GM23248 (cell line): ENCODE results near the gene ALG2. TPM values are rescaled to one million over a fixed set of nuclear protein-coding genes. Genes with fewer than 3 reads are reported as not detected.

Experiments used
- DNase-seq: peaks from one replicate; pipeline ENCODE4 v3.0.0-alpha.2; 2015
- H2AFZ ChIP-seq: fragments of 200-600 bp; sonication (generic); 2 replicates; pipeline ENCODE4 v1.6.1; 2016; ENCODE audit warnings: antibody characterized with exemption
- H3F3A ChIP-seq: fragments of 200-600 bp; sonication (generic); 2 replicates; pipeline ENCODE4 v1.6.1; 2016; ENCODE audit warnings: mild to moderate bottlenecking, antibody characterized with exemption, mixed run types; ENCODE audit not compliant: insufficient read depth
- H3K27ac ChIP-seq: fragments of 200-600 bp; sonication (generic); 2 replicates; pipeline ENCODE4 v1.5.1; 2016; ENCODE audit warnings: mild to moderate bottlenecking
- H3K27me3 ChIP-seq: fragments of 200-600 bp; sonication (generic); replicated peaks from 2 replicates; pipeline ENCODE4 v1.6.1; 2016; ENCODE audit warnings: mild to moderate bottlenecking; ENCODE audit not compliant: insufficient read depth
- H3K36me3 ChIP-seq: fragments of 200-600 bp; sonication (generic); 2 replicates; pipeline ENCODE4 v1.6.1; 2016; ENCODE audit warnings: low read depth, mild to moderate bottlenecking
- H3K4me1 ChIP-seq: fragments of 200-600 bp; sonication (generic); 2 replicates; pipeline ENCODE4 v1.6.1; 2016; ENCODE audit warnings: mild to moderate bottlenecking; ENCODE audit not compliant: insufficient read depth
- H3K4me2 ChIP-seq: fragments of 200-600 bp; sonication (generic); one replicate; pipeline ENCODE4 v1.6.1; 2016; ENCODE audit warnings: mild to moderate bottlenecking; ENCODE audit not compliant: unreplicated experiment
- H3K4me3 ChIP-seq: fragments of 200-600 bp; sonication (generic); 2 replicates; pipeline ENCODE4 v1.5.1; 2016; ENCODE audit warnings: mild to moderate bottlenecking
- H3K79me2 ChIP-seq: fragments of 200-600 bp; sonication (generic); 2 replicates; pipeline ENCODE4 v1.6.1; 2016; ENCODE audit warnings: mild to moderate bottlenecking; ENCODE audit not compliant: insufficient read depth
- H3K9ac ChIP-seq: fragments of 200-600 bp; sonication (generic); 2 replicates; pipeline ENCODE4 v1.6.1; 2016; ENCODE audit warnings: mild to moderate bottlenecking
- H3K9me2 ChIP-seq: fragments of 200-600 bp; sonication (generic); 2 replicates; pipeline ENCODE4 v1.6.1; 2016; ENCODE audit warnings: mixed run types, mild to moderate bottlenecking, moderate library complexity; ENCODE audit not compliant: insufficient read depth
- H3K9me3 ChIP-seq: fragments of 200-600 bp; sonication (generic); one replicate; pipeline ENCODE4 v1.6.1; 2017; ENCODE audit warnings: low read depth
- H4K20me1 ChIP-seq: fragments of 200-600 bp; sonication (generic); 2 replicates; pipeline ENCODE4 v1.6.0; 2016; ENCODE audit not compliant: insufficient read depth
- EZH2 ChIP-seq: fragments of 200-600 bp; sonication (generic); IDR thresholded peaks from 2 replicates; pipeline ENCODE4 v1.6.1; 2018; ENCODE audit warnings: antibody characterized with exemption, mild to moderate bottlenecking; ENCODE audit not compliant: insufficient read depth, poor library complexity, severe bottlenecking
- EZH2phosphoT487 ChIP-seq: fragments of 200-600 bp; sonication (generic); IDR thresholded peaks from 2 replicates; pipeline ENCODE4 v1.6.1; 2018; ENCODE audit warnings: antibody characterized with exemption, moderate library complexity, mild to moderate bottlenecking, low read depth; ENCODE audit not compliant: insufficient read depth
- WGBS, 2 experiments: methylation state at CpG; one replicate each; pipeline ENCODE4 v1.1.6; 2015 to 2017; ENCODE audit warnings: low lambda C conversion rate in 2 of 2, low coverage in 1 of 2; ENCODE audit errors: missing lambda C conversion rate in 2 of 2; 5-methylcytosine and 5-hydroxymethylcytosine counted together
- in situ Hi-C: fragments of 300-500 bp; cut with MboI; formaldehyde crosslinking; loops from 2 replicates; pipeline ENCODE4 v1.15.0; 2020
- polyA plus RNA-seq: library from polyadenylated mRNA; unstranded; fragments of >200 nt; fragmentation: Nextera tagmentation; extraction: Ambion mirVana; gene quantifications from 2 replicates; pipeline ENCODE4 v1.2.1, GENCODE V29; 2016
- total RNA-seq: library from RNA; depleted of rRNA; stranded (reverse); fragments of >200 nt; shearing (Covaris generic); gene quantifications from 2 replicates; pipeline ENCODE4 v1.2.3, GENCODE V29; 2014

ALG2 gene
- total and polyA plus RNA-seq, 2 experiments from 2014 or later = 59.5 to 65.8 TPM

DNA sequence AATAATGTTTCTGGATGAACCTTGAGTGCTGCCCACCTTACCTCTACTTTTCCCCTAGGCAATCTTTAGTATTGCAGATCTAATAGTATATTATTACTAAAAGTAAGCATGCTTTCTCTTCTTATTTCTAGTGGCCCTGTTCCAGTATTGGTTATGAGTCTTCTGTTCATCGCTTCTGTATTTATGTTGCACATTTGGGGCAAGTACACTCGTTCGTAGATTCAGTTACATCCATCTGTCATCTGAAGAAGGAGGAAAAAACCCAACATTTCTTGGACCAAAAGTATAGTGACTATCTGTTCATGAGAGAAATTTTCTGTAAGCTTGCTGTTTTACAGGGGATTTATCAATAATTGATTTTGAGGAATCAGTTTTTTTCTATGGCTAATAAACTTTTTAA is 8.5 kb upstream of the ALG2 start:
- TF ChIP-seq EZH2 (no peak), EZH2phosphoT487 (no peak)
- DNase-seq = no peak
- Histone ChIP-seq H3K9me3 (no peaks in the 10 kb centered on the region), H3K4me1 (no peaks in the 10 kb centered on the region), H3K4me2 (no peak overlapping the region), H4K20me1 (peaks cover 3% of the 10 kb centered on the region; the same call in 1 of the 2 replicates), H2AFZ (no peak overlapping the region), H3K79me2 (peaks cover 66% of the 10 kb centered on the region), H3K36me3 (peaks cover 63% of the 10 kb centered on the region), H3K4me3 (no peak overlapping the region), H3K9me2 (no peaks in the 10 kb centered on the region), H3K27ac (no peak overlapping the region), H3K27me3 (no peaks in the 10 kb centered on the region), H3F3A (peaks cover 30% of the 10 kb centered on the region; the same call in 1 of the 2 replicates), H3K9ac (no peak overlapping the region)
- in situ Hi-C loops = no loop called here
- 94 to 96% methylated on average over 3 of the region's 3 CpGs for WGBS, 2 experiments

DNA sequence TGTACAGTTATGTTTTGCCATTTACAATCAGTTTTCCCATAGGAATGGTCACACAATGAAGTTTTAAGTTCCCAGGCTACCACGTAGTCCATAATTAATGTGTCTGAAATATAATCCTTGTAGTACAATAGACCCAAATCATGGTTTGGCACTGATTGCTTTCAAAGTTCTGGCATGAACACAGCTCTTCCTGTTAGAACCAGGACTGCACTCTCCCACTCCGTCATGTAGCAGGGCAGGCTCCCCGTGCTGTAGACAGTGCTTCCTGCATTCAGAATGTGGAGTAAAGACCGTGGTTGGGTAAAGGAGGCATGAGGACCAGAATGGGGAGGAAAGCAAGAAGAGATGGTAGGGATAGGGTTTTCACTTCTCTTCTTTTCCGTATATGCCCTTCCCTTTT is 4.3 kb upstream of the ALG2 start:
- no peak for DNase-seq
- WGBS, 2 experiments = 85% methylated on average over 5 of the region's 5 CpGs
- Histone ChIP-seq H3K4me1 (peaks cover 13% of the 10 kb centered on the region), H3K36me3 (peaks cover 46% of the 10 kb centered on the region), H3K79me2 (peaks cover 95% of the 10 kb centered on the region), H3K9me2 (no peaks in the 10 kb centered on the region), H3K9me3 (no peaks in the 10 kb centered on the region), H3F3A (peaks cover 17% of the 10 kb centered on the region; the same call in 1 of the 2 replicates), H3K4me3 (no peak overlapping the region), H3K9ac (no peak overlapping the region), H4K20me1 (peaks cover 5% of the 10 kb centered on the region; the same call in 1 of the 2 replicates), H3K4me2 (no peak overlapping the region), H3K27me3 (no peaks in the 10 kb centered on the region), H2AFZ (no peak overlapping the region), H3K27ac (no peak overlapping the region)
- TF ChIP-seq EZH2 = no peak
- TF ChIP-seq EZH2phosphoT487 = no peak
- in situ Hi-C loops = no loop called here

DNA sequence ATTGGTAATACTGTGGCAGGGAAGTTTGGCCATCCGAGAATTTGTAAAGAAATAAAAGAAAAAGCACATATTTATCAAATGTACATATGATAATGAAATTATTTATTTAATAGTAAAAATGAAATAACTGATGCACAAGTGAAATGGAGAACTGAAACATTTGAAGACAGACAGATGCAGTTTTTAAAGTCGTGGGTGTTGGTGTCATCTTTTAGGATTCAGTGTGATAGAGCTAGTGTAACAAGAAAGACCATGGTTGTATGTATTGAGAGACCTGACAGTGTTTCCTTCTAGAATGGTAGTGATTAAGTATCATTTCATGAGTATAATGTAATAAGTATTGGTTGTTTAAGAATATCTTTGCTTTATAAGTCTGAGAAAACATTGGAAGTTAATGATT is 2.7 kb upstream of the ALG2 start:
- Histone ChIP-seq H2AFZ (no peak overlapping the region), H3K9ac (peak overlapping the region; percentile 100; the same call in 1 of the 2 replicates), H3K9me2 (no peaks in the 10 kb centered on the region), H3K27ac (no peak overlapping the region), H3F3A (peaks cover 7% of the 10 kb centered on the region; the same call in 1 of the 2 replicates), H3K4me3 (peak overlapping the region; percentile 94; the same call in 1 of the 2 replicates), H3K9me3 (no peaks in the 10 kb centered on the region), H3K4me1 (peaks cover 23% of the 10 kb centered on the region), H4K20me1 (peaks cover 8% of the 10 kb centered on the region; the same call in 1 of the 2 replicates), H3K27me3 (no peaks in the 10 kb centered on the region), H3K36me3 (peaks cover 29% of the 10 kb centered on the region), H3K4me2 (peak overlapping the region; percentile 97), H3K79me2 (peaks cover 95% of the 10 kb centered on the region)
- in situ Hi-C loops = no loop called here
- WGBS, 2 experiments = 82 to 83% methylated on average over 2 of the region's 2 CpGs
- TF ChIP-seq EZH2phosphoT487 (no peak), EZH2 (no peak)
- no peak for DNase-seq

DNA sequence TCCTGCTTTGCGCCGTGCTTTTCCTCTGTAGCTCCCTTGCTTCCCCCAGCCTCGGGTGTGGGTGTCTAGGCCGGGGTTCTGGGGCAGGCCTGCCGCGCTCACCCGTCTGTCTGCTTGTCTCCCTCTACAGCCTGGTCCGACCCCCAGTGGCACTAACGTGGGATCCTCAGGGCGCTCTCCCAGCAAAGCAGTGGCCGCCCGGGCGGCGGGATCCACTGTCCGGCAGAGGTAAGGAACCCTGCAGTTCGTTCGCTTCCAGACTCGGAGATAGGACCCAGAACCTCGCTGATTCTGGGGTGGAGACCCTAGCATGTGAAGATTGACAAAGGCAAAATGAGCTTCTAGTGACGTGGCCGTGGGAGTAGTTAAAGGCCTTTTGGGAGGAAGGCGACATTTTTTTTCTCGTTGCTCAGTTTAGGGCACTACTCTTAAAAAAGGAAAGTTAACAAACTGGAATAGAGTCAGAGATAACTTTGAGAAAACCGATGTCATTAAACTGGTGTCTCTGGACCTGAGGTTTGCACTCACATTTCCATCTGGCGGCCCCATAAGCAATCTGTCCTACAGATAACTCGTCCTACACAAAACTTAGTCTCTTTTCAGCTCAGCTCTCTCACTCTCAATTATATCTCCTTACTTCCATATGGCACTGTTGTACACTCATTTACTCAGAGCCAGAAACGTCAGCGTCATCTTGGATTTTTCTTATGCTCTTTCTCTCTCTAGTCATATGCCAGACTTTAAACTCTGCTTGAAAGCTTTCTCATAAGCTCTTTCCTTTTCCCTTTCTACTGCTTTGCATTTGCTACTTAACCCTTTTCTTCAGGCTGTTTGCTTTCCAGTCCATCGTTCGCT is 901 bp upstream of the ALG2 start:
- H2AFZ ChIP-seq = peak overlapping the region; percentile 72
- H4K20me1 ChIP-seq = peaks cover 9% of the 10 kb centered on the region; the same call in 1 of the 2 replicates
- TF ChIP-seq EZH2phosphoT487 (no peak), EZH2 (no peak)
- H3K79me2 ChIP-seq = peaks cover 95% of the 10 kb centered on the region
- 6 to 7% methylated on average over 30 of the region's 30 CpGs for WGBS, 2 experiments
- peaks cover 26% of the 10 kb centered on the region for H3K4me1 ChIP-seq
- no peaks in the 10 kb centered on the region for H3K9me2 ChIP-seq
- peaks cover 21% of the 10 kb centered on the region for H3K36me3 ChIP-seq
- no peaks in the 10 kb centered on the region for H3K9me3 ChIP-seq
- H3K4me2 ChIP-seq = peak overlapping the region; percentile 97
- peak overlapping the region; percentile 94 for H3K4me3 ChIP-seq
- peaks cover 7% of the 10 kb centered on the region; the same call in 1 of the 2 replicates for H3F3A ChIP-seq
- H3K9ac ChIP-seq = peak overlapping the region; percentile 100
- peak overlapping the region; percentile 98 for H3K27ac ChIP-seq
- DNase-seq = peak; percentile 68
- no peaks in the 10 kb centered on the region for H3K27me3 ChIP-seq
- in situ Hi-C loops = no loop called here
